Measurements from ENCODE around the gene LIPE. TPM values are rescaled to one million over a fixed set of nuclear protein-coding genes. Genes with fewer than 3 reads are reported as not detected.

The LIPE gene
- total RNA-seq, 4 donors from 2014 or later = 33.9 to 82.6 (median 51.5) TPM

DNA sequence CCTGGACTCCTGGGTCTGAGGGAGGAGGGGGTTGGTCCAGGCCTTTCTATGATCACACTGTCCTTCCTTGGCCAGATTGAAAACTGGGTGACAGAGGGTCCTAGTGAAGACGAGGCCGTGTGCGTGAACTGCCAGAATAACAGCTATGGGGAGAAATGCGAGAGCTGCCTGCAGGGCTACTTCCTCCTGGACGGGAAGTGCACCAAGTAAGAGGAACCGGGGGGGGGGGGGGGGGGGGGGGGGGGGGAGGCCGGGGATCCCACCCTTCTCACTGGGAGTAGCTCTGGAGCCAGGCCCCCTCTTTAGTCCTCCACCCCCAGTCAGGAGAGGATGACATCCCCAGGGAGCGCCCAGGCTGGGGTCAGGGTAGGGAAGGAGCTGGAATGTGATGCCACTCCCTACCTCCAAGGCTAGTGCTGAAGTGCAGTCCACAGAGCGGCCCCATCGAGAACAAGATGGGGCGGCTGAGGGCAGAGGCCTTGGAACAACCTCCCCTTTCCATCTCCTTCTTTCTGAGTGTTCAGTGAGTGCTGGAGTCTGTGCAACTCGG lies 56.5 kb downstream of the LIPE start:
- TF ChIP-seq POLR2A (IDR thresholded peaks at IDR 0.05) (no peak), EP300 (IDR thresholded peaks at IDR 0.05) (no peak), POLR2AphosphoS5 (IDR thresholded peaks at IDR 0.05) (no peak)
- TF ChIP-seq, protein P1, sequence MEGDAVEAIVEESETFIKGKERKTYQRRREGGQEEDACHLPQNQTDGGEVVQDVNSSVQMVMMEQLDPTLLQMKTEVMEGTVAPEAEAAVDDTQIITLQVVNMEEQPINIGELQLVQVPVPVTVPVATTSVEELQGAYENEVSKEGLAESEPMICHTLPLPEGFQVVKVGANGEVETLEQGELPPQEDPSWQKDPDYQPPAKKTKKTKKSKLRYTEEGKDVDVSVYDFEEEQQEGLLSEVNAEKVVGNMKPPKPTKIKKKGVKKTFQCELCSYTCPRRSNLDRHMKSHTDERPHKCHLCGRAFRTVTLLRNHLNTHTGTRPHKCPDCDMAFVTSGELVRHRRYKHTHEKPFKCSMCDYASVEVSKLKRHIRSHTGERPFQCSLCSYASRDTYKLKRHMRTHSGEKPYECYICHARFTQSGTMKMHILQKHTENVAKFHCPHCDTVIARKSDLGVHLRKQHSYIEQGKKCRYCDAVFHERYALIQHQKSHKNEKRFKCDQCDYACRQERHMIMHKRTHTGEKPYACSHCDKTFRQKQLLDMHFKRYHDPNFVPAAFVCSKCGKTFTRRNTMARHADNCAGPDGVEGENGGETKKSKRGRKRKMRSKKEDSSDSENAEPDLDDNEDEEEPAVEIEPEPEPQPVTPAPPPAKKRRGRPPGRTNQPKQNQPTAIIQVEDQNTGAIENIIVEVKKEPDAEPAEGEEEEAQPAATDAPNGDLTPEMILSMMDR (IDR thresholded peaks at IDR 0.05) = no peak
- 70% methylated on average over 10 of the region's 12 CpGs for WGBS
- Histone ChIP-seq H3K36me3 (peaks cover 35% of the 10 kb centered on the region), H3K27me3 (no peaks in the 10 kb centered on the region), H3K9me3 (no peaks in the 10 kb centered on the region), H3K4me1 (peaks cover 3% of the 10 kb centered on the region), H3K27ac (no peak overlapping the region), H3K4me3 (no peak overlapping the region)
- no peak for DNase-seq (ENCODE audit: low spot score in 2 of 2)

DNA sequence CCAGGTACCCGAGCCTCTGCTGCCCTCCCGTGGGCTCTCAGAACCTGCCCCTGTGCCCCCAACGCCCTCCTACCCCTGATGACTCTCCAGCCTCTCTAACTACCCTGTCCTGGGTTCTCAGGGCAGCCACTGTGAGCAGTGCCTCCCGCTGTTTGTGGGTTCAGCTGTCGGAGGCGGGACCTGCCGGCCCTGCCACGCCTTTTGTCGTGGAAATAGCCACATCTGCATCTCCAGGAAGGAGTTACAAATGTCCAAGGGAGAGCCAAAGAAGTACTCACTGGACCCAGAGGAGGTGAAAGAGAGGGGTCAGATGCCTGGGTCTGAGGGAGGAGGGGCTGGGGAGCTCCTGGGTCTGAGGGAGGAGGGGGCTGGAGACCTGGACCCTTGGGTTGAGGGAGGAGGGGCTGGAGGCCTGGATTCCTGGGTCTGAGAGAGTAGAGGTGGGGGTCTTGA lies 57.1 kb downstream of the LIPE start:
- WGBS = 74% methylated on average over 9 of the region's 9 CpGs
- no peak for TF ChIP-seq POLR2A (IDR thresholded peaks at IDR 0.05)
- TF ChIP-seq, protein P1 (IDR thresholded peaks at IDR 0.05) = no peak
- no peak for TF ChIP-seq POLR2AphosphoS5 (IDR thresholded peaks at IDR 0.05)
- no peak for TF ChIP-seq EP300 (IDR thresholded peaks at IDR 0.05)

DNA sequence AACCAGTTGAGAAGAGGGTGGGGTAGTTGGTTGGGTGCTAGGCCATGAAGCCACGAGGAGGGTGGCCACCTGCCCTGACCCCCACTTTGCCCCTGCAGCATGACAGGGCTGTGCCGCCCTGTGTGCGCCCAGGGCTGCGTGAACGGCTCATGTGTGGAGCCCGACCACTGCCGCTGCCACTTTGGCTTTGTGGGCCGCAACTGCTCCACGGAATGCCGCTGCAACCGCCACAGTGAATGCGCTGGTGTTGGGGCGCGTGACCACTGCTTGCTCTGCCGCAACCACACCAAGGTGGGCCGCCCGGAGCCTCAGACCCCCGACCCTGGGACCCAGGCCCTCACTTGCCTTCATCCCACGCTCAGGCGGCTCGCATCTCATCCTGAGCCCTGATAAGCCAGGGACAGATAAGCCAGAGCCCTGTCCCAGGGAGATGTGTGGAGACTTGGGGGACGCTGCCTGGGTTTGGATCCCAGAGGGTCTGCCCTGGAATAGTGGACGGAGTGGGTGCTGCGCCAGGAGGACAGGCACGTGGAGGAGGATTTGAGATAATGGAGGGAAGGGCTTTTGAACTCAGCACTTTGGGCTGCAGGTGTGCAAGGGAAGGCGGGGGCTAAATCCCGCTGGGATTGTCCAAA lies 57.6 kb downstream of the LIPE start:
- WGBS = 94% methylated on average over 26 of the region's 27 CpGs
- no peak overlapping the region for H3K4me3 ChIP-seq
- H3K27ac ChIP-seq = no peak overlapping the region
- H3K9me3 ChIP-seq = no peaks in the 10 kb centered on the region
- no peaks in the 10 kb centered on the region for H3K27me3 ChIP-seq
- TF ChIP-seq EP300 (IDR thresholded peaks at IDR 0.05) = no peak
- no peak for TF ChIP-seq POLR2A (IDR thresholded peaks at IDR 0.05)
- TF ChIP-seq POLR2AphosphoS5 (IDR thresholded peaks at IDR 0.05) = no peak
- TF ChIP-seq, protein P1 (IDR thresholded peaks at IDR 0.05) = no peak
- peaks cover 3% of the 10 kb centered on the region for H3K4me1 ChIP-seq
- DNase-seq (ENCODE audit: low spot score in 2 of 2) = no peak
- peaks cover 25% of the 10 kb centered on the region for H3K36me3 ChIP-seq

More for the DNA sequence above, 57.1 kb downstream of the LIPE start:
- DNase-seq (ENCODE audit: low spot score in 2 of 2) = no peak
- Histone ChIP-seq H3K4me3 (no peak overlapping the region), H3K9me3 (no peaks in the 10 kb centered on the region), H3K27me3 (no peaks in the 10 kb centered on the region), H3K36me3 (peaks cover 29% of the 10 kb centered on the region), H3K4me1 (peaks cover 3% of the 10 kb centered on the region), H3K27ac (no peak overlapping the region)

DNA sequence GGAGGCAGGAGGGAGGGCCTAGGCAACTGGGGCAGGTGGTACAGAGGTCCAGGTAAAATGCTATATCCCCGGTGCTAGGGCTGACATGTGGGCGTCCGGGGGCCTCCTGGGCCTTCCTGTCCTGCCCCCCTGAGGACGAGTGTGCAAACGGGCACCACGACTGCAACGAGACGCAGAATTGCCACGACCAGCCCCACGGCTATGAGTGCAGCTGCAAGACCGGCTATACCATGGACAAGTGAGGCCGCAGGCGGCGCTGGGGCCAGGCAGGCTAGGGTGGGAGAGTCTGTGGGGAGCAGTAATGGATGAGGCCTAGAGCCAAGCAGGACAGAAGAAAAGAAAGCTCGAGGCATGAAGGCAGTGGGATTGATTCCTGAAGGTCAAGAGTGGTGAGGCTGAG lies 58.4 kb downstream of the LIPE start:
- Histone ChIP-seq H3K4me1 (peaks cover 3% of the 10 kb centered on the region), H3K27ac (no peak overlapping the region), H3K36me3 (peaks cover 30% of the 10 kb centered on the region), H3K9me3 (peaks cover 2% of the 10 kb centered on the region), H3K4me3 (no peak overlapping the region), H3K27me3 (no peaks in the 10 kb centered on the region)
- TF ChIP-seq, protein P1 (IDR thresholded peaks at IDR 0.05) = no peak
- TF ChIP-seq POLR2A (IDR thresholded peaks at IDR 0.05) (no peak), POLR2AphosphoS5 (IDR thresholded peaks at IDR 0.05) (no peak)
- DNase-seq (ENCODE audit: low spot score in 2 of 2) = no peak
- 95% methylated on average over 15 of the region's 15 CpGs for WGBS

DNA sequence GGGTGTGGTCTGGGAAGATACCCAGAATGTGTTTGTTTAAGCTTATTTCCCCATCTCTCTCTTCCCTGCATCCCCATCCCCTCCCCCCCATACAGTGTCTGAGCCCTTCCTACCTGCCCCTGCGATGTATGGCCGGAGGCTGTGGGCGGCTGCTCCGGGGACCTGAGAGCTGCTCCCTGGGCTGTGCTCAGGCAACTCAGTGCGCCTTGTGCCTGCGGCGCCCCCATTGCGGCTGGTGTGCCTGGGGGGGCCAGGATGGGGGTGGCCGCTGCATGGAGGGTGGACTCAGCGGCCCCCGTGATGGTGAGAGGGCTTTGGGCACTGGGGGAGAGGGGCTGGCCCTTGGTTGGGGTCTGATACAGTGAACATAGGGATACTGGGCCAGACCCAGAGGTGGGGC lies 58.8 kb downstream of the LIPE start:
- no peak overlapping the region for H3K4me3 ChIP-seq
- no peaks in the 10 kb centered on the region for H3K27me3 ChIP-seq
- no peak for DNase-seq (ENCODE audit: low spot score in 2 of 2)
- no peak overlapping the region for H3K27ac ChIP-seq
- peaks cover 3% of the 10 kb centered on the region for H3K9me3 ChIP-seq
- H3K4me1 ChIP-seq = peaks cover 3% of the 10 kb centered on the region
- TF ChIP-seq, protein P1 (IDR thresholded peaks at IDR 0.05) = no peak
- TF ChIP-seq POLR2AphosphoS5 (IDR thresholded peaks at IDR 0.05) (no peak), EP300 (IDR thresholded peaks at IDR 0.05) (no peak), POLR2A (IDR thresholded peaks at IDR 0.05) (no peak)
- H3K36me3 ChIP-seq = peaks cover 34% of the 10 kb centered on the region
- 94% methylated on average over 5 of the region's 11 CpGs for WGBS
